Spleen (tissue), 7 donors: ENCODE data around the gene PTCD2.

Experiments
- POLR2A ChIP-seq, 3 donors: fragments of 450-650 bp; IDR thresholded peaks; one replicate each; pipeline ENCODE4 v1.5.1; 2017; ENCODE audit warnings: antibody characterized with exemption in 3 of 3, mild to moderate bottlenecking in 1 of 3
- TF ChIP-seq, protein P1 (sequence below), 11 experiments: fragments of 200-600 bp in 7 of 11; fragments of 450-650 bp in 4 of 11; sonication (generic) in 4 of 11; IDR thresholded peaks in 8 of 11; conservative IDR thresholded peaks in 3 of 11; 1 replicate in 7 of 11; 2 replicates in 4 of 11; pipeline versions ENCODE4 v1.4.0 to v1.8.0; 2016 to 2021; ENCODE audit warnings: antibody characterized with exemption in 11 of 11, inconsistent platforms in 4 of 11, mild to moderate bottlenecking in 1 of 11
- donor health status: DM: no; HTN: no; CAD: no; lungs with moderate emphysema.
- donor health status: DM: no; HTN: no; CAD: no.
- donor health status: DM: no; HTN: no; CAD: no.

DNA sequence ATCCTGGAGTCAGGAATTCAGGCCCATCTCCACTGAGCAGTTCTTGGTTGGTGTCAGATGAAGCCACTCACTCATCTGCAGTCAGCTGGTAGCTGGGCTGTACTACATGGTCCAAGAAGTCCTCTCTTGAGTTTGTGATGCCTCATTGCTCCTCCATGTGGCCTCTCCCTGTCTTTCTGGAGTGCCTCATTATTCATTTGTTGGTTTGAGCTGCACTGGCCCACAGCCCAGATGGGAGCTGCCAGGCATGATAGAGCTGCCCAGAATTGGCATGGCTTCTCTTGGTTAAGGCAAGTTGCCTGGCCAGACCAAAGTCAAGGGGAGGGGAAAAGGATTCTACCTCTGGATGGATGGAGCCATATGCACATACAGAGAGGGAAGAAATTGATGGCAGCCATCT, 8.0 kb downstream of the PTCD2 start:
- TF ChIP-seq, protein P1, sequence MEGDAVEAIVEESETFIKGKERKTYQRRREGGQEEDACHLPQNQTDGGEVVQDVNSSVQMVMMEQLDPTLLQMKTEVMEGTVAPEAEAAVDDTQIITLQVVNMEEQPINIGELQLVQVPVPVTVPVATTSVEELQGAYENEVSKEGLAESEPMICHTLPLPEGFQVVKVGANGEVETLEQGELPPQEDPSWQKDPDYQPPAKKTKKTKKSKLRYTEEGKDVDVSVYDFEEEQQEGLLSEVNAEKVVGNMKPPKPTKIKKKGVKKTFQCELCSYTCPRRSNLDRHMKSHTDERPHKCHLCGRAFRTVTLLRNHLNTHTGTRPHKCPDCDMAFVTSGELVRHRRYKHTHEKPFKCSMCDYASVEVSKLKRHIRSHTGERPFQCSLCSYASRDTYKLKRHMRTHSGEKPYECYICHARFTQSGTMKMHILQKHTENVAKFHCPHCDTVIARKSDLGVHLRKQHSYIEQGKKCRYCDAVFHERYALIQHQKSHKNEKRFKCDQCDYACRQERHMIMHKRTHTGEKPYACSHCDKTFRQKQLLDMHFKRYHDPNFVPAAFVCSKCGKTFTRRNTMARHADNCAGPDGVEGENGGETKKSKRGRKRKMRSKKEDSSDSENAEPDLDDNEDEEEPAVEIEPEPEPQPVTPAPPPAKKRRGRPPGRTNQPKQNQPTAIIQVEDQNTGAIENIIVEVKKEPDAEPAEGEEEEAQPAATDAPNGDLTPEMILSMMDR (IDR thresholded peaks at IDR 0.05 in 8 of 11, conservative IDR thresholded peaks at IDR 0.05 in 3 of 11) = no peak
- no peak for TF ChIP-seq POLR2A (IDR thresholded peaks at IDR 0.05)
